Fibroblast of pulmonary artery (primary cell): ENCODE data around the gene RNF167.

Source experiments
- DNase-seq: peaks from one replicate; pipeline ENCODE4 v3.0.0-alpha.2; 2010; ENCODE audit warnings: low read depth
- H3K4me3 ChIP-seq: replicated peaks from 2 replicates; pipeline ENCODE4 v1.5.1; 2011; ENCODE audit warnings: low read depth, mild to moderate bottlenecking, control low read depth, low read length, moderate library complexity
- TF ChIP-seq, protein P1 (sequence below): IDR thresholded peaks from 2 replicates; pipeline ENCODE4 v1.5.1; 2011; ENCODE audit warnings: mild to moderate bottlenecking, control low read depth, low read length, inconsistent platforms; ENCODE audit errors: missing control alignments

Gene RNF167

DNA sequence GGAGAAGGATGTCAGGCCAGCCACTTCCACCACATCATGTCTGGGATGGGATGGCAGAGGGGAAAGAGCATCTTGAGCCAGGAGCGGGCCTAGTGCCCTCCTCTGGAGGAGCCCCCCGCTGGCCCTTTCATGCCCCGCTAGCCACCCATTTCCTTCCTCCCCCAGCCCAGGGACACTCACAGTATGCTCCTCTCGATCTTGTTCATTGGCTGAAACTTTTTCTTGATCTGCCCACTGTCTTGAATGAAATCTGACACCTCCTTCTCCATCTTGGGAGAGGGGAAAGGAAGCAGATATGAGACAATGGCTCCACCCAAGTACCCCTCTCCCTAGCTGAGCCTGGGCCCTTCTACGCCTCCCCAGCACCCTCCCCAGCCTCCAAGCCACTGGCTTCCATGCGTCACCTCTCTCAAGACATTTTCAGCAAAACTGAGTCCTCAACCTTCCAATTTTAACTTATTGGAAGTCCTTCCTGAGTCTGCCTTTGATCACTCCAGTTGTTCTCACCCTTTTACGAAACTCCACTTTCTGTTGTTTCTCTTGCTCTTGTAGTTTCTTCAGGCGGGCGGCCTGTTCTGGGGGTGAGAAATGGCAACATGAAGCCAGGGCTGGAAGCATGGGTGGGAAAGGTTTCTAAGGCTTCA lies 20.3 kb downstream of the RNF167 start:
- H3K4me3 ChIP-seq, result no peak overlapping the region
- DNase-seq, result no peak
- TF ChIP-seq, protein P1, sequence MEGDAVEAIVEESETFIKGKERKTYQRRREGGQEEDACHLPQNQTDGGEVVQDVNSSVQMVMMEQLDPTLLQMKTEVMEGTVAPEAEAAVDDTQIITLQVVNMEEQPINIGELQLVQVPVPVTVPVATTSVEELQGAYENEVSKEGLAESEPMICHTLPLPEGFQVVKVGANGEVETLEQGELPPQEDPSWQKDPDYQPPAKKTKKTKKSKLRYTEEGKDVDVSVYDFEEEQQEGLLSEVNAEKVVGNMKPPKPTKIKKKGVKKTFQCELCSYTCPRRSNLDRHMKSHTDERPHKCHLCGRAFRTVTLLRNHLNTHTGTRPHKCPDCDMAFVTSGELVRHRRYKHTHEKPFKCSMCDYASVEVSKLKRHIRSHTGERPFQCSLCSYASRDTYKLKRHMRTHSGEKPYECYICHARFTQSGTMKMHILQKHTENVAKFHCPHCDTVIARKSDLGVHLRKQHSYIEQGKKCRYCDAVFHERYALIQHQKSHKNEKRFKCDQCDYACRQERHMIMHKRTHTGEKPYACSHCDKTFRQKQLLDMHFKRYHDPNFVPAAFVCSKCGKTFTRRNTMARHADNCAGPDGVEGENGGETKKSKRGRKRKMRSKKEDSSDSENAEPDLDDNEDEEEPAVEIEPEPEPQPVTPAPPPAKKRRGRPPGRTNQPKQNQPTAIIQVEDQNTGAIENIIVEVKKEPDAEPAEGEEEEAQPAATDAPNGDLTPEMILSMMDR, result no peak

DNA sequence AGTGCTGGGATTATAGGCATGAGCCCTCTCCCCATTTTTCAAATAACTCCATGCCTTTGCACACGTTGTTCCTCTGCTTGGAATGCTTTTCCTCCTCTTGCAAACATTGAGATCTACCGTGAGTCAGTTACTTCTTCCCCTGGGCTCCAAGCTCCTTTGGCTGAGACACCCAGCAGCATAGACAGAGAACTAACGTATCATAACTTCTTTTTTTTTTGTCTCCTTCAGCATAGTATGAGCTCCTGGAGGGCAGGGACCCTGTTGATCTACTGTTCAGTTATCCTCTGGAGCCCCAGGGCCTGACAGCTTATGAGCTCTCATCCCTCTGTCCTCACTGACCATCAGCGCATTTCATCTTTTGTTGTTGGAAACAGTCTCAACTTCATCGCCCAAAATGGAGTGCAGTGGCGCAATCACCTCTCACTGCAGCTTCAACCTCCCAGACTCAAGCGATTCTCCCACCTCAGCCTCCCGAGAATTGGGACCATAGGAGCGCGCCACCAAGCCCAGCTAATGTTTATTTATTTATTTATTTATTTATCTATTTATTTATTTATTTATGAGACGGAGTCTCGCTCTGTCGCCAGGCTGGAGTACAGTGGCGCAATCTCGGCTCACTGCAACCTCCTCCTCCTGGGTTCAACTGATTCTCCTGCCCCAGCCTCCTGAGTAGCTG lies 25.4 kb downstream of the RNF167 start:
- TF ChIP-seq, protein P1, result no peak
- H3K4me3 ChIP-seq, result no peak overlapping the region
- no peak for DNase-seq

DNA sequence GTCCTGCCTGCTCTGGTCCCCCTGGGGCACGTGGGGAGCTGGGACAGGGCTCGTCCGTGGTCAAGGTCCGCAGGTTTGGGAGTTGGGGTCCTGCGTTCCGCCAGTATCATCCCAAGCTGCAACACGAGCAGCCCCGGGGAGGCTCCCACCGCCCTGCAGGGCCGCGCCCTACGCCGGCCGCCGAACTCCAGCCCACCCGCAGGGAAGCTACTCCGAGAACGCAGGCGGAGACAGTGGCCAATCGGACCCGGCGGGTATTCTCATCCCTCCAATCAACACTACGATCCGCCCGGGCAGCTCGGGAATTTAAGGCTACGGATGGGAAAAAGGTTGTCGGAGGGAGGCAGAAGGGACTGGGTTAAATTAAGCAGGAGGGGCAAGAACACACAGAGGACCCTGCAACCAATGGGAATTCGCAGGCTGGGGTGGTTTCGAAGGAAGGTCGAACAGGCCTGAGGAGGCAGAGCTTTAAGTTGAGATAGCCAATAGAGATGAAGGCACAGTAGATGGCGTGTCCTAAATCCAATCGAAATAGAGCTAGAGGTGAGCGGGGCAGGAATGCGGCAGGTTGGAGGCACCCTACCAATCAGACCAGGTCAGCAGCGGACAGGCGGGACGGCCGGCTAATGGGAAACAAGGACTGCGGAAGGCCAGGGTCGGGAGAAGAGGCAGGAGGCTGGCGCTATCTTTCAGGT lies 26.9 kb downstream of the RNF167 start:
- DNase-seq, result peak; percentile 100
- H3K4me3 ChIP-seq, result peak overlapping the region; percentile 94
- TF ChIP-seq, protein P1, result no peak

DNA sequence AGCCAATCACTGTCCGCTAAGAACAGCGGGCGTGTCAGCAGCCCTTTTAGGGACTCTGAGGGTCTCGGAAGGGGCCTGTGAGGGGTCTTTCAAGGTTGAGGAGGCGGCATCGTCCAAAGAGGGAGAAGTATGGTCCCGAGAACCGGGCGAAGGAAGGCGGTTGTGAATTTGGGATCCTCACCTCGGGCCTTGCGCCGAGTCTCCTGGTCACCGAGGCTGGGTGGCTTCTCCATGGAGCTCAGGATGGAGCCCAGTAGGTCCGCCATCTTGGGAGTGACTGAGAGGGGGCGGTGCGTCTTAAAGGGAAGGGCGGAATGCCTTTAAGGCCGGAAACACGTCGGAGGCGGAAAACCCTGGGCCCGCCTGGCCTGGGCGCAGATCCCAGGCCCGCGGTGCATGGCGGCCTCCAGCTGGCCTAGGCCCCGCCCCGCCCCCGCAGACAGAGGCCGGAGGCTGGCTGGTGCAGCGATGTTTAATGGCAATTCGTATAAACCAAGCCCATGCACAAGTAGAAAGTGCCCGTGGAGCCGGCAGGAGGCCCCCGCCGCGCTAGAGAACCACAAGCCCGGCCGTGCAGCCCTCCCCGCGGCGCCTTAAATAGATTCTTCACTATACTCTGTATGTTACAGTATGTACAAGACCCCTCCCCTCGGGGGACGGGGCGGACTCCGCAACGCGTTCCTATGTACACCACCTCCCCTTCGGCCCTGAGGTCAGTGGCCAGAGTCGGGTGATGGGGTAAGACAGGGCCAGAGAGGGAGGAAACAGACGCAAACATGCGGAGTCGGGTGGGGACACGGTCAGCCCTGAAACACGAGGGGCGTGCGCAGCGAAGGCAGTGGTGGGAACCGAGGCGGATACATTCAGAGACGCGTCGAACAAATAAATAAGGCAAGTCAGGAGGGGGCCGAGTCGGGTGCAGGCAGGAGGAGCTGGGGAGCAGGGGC lies 27.7 kb downstream of the RNF167 start, which contains the start of gene SPAG7:
Gene SPAG7, minus strand, starts transcription at position 279 of the 947 bp plus-strand sequence. Its CDS starts 13 bp downstream, at position 266.
- TF ChIP-seq, protein P1, result no peak
- DNase-seq, result peak; percentile 99
- peak within 1 kb of the TSS; percentile 94 for H3K4me3 ChIP-seq

DNA sequence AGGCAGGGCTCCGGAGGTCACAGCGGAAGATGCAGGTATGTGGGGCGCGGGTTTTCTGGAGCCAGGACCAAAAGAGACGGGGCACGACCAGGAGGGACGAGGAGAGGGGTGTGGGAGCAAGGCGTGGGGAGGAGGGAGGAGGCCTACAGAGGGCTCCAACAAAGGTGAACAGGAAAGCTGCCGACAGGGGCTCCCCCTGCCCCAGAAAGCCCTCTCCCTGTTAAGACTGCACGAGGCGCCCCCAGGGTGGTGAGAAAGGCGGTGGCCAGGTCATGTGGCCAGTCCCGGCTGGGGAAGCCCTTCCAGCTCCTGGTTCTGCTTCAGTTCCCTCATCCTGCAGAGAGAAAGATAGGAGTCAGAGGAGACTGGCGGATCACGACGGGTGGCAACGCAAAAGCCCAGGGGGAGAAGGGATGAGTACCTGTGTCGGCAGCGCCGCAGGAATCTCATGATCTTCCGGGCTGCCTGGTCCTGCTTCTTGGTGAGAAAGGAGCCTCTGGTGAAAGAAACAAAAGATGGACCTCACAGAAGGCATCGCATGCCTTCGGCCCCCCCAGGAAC lies 28.5 kb downstream of the RNF167 start:
- TF ChIP-seq, protein P1, result no peak
- no peak for DNase-seq
- H3K4me3 ChIP-seq, result peak overlapping the region; percentile 94

DNA sequence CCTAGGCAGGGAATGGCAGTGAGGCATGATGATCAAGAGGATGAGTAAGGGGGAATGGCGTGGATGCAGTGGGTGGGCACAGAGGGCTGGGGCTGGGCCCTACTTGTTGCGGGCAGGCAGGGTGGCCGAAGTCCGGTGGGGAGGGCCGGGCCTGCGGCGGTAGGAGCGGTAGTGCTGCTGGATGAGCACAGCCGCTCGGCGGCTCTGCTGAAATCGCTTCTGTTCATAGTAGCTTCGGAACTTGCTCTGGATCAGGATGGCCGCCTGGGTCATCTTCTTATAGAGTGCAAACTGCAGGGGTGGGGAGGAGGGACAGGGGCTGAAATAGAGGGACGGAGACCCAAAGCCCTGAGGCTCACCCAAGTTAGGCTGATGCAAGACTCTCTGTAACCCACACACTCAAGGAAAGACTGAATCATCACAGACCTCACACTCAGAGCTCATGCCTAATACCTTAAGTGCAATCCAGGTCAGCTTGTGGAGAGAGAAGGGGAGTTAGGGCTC lies 29.0 kb downstream of the RNF167 start:
- TF ChIP-seq, protein P1, result no peak
- peak; percentile 91 for DNase-seq
- peak overlapping the region; percentile 94 for H3K4me3 ChIP-seq
